Endodermal cell (in vitro differentiated cells): Measurements from ENCODE around the gene GNAL. TPM values are rescaled to one million over a fixed set of nuclear protein-coding genes. Genes with fewer than 3 reads are reported as not detected.

ENCODE experiments used
- DNase-seq: peaks from one replicate; pipeline ENCODE4 v3.0.0-alpha.2; 2017
- H3K27ac ChIP-seq: 2 replicates; pipeline ENCODE4 v1.5.1; 2013; ENCODE audit warnings: mild to moderate bottlenecking, low read depth, low read length, moderate library complexity
- H3K27me3 ChIP-seq: 2 replicates; pipeline ENCODE4 v1.6.1; 2013; ENCODE audit warnings: mild to moderate bottlenecking, low read length, moderate library complexity; ENCODE audit not compliant: insufficient read depth, control insufficient read depth, poor library complexity, severe bottlenecking
- H3K36me3 ChIP-seq: 2 replicates; pipeline ENCODE4 v1.7.0; 2013; ENCODE audit warnings: mild to moderate bottlenecking, low read length, moderate library complexity; ENCODE audit not compliant: control insufficient read depth, insufficient read depth
- H3K4me1 ChIP-seq: one replicate; pipeline ENCODE4 v1.7.0; 2013; ENCODE audit warnings: low read length; ENCODE audit not compliant: control insufficient read depth, insufficient read depth
- H3K4me3 ChIP-seq: 2 replicates; pipeline ENCODE4 v1.5.1; 2013; ENCODE audit warnings: mild to moderate bottlenecking, low read length, moderate library complexity
- H3K9ac ChIP-seq: 2 replicates; pipeline ENCODE4 v1.6.1; 2013; ENCODE audit warnings: mild to moderate bottlenecking, low read length, moderate library complexity; ENCODE audit not compliant: poor library complexity, severe bottlenecking; ENCODE audit errors: extremely low read depth
- H3K9me3 ChIP-seq: 2 replicates; pipeline ENCODE4 v1.6.1; 2013; ENCODE audit warnings: mild to moderate bottlenecking, low read length, moderate library complexity; ENCODE audit not compliant: control insufficient read depth
- H3K27ac Mint-ChIP-seq: 2 replicates; pipeline ENCODE4 v1.8.0; 2020; ENCODE audit warnings: mixed read lengths
- H3K27me3 Mint-ChIP-seq: 2 replicates; pipeline ENCODE4 v1.8.0; 2021; ENCODE audit warnings: mild to moderate bottlenecking, mixed read lengths; ENCODE audit not compliant: insufficient read depth
- H3K36me3 Mint-ChIP-seq: 2 replicates; pipeline ENCODE4 v1.8.0; 2020; ENCODE audit warnings: low read depth, mixed read lengths
- H3K4me1 Mint-ChIP-seq: 2 replicates; pipeline ENCODE4 v1.8.0; 2020; ENCODE audit warnings: mixed read lengths
- H3K4me3 Mint-ChIP-seq: 2 replicates; pipeline ENCODE4 v1.8.0; 2020; ENCODE audit warnings: mild to moderate bottlenecking, moderate library complexity, mixed read lengths
- H3K9me3 Mint-ChIP-seq: 2 replicates; pipeline ENCODE4 v1.8.0; 2020; ENCODE audit warnings: mild to moderate bottlenecking, mixed read lengths
- WGBS, 2 experiments: methylation state at CpG; one replicate each; pipeline versions ENCODE4 v1.1.5 to v1.1.7; 2013; ENCODE audit warnings: missing lambda C conversion rate in 2 of 2, mixed read lengths in 1 of 2; ENCODE audit not compliant: insufficient coverage in 1 of 2, insufficient read length in 1 of 2; 5-methylcytosine and 5-hydroxymethylcytosine counted together
- total RNA-seq, 2 donors: library from RNA; stranded (reverse); fragmentation: NEBNext Ultra II Directional in 1 of 2; extraction: Animal tissue kit (Norgen Biotek cat#: 25700) in 1 of 2; gene quantifications; 2 replicates in 1 of 2; 3 replicates in 1 of 2; pipeline ENCODE4 v1.2.1, GENCODE V29; 2021
- TF ChIP-seq, protein P1 (sequence below): fragments of 200-600 bp; sonication (generic); conservative IDR thresholded peaks from 2 replicates; pipeline ENCODE4 v1.5.0; 2021; ENCODE audit warnings: antibody characterized with exemption, mild to moderate bottlenecking

The GNAL gene
- total RNA-seq, 2 donors from 2014 or later: 37.9 to 58.2 TPM

DNA sequence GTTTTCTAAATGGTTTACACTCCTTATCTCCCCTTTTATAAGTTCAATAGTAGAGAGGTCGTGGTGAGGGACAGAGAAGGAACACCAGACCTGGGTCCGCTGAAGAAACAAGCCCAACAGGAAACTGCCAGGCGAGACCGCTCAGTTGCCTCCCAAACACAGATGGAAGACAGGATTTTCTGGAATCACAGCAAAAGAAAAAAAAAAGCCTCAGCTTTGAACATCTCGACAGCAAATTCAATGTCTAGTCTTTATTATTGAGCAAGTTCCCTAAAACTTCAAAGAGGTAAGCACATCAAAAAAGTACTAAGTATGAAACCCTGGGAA is 33.5 kb upstream of the GNAL start:
- Mint-ChIP-seq H3K4me1 (peaks cover 12% of the 10 kb centered on the region), H3K9me3 (no peaks in the 10 kb centered on the region), H3K4me3 (peak overlapping the region; percentile 33), H3K27ac (no peak overlapping the region), H3K27me3 (peaks cover 25% of the 10 kb centered on the region), H3K36me3 (no peaks in the 10 kb centered on the region)
- no peaks in the 10 kb centered on the region for H3K9me3 ChIP-seq
- DNase-seq: no peak
- H3K9ac ChIP-seq: no peak overlapping the region
- no peak overlapping the region for H3K4me3 ChIP-seq
- TF ChIP-seq, protein P1, sequence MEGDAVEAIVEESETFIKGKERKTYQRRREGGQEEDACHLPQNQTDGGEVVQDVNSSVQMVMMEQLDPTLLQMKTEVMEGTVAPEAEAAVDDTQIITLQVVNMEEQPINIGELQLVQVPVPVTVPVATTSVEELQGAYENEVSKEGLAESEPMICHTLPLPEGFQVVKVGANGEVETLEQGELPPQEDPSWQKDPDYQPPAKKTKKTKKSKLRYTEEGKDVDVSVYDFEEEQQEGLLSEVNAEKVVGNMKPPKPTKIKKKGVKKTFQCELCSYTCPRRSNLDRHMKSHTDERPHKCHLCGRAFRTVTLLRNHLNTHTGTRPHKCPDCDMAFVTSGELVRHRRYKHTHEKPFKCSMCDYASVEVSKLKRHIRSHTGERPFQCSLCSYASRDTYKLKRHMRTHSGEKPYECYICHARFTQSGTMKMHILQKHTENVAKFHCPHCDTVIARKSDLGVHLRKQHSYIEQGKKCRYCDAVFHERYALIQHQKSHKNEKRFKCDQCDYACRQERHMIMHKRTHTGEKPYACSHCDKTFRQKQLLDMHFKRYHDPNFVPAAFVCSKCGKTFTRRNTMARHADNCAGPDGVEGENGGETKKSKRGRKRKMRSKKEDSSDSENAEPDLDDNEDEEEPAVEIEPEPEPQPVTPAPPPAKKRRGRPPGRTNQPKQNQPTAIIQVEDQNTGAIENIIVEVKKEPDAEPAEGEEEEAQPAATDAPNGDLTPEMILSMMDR: no peak
- no peak overlapping the region for H3K27ac ChIP-seq
- WGBS, 2 experiments: 64 to 100% methylated on average over 3 to 5 of the region's 5 CpGs
- no peaks in the 10 kb centered on the region for H3K36me3 ChIP-seq
- no peaks in the 10 kb centered on the region for H3K4me1 ChIP-seq
- H3K27me3 ChIP-seq: peaks cover 13% of the 10 kb centered on the region

DNA sequence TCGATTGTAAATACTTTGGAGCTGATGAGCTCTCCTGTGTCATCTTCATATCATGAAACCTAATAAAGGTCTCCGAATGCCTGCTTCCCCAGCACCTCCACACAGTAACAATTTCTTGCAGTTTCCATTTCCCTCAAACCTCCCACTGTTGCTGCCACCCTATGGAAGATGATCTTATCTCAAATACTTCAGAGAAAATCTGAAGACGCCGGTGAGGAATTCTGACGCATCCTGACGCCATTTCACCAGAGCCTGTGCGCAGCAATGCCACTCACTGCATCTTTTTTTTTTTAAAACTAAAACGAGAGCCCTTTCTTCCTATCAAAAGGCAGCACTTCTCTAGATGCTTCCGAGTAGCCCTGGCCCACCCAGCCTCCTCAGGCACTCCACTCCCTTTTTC is 31.9 kb upstream of the GNAL start:
- DNase-seq: no peak
- H3K4me3 Mint-ChIP-seq: no peak overlapping the region
- 94% methylated on average over 7 to 9 of the region's 9 CpGs for WGBS, 2 experiments
- H3K4me1 Mint-ChIP-seq: peaks cover 12% of the 10 kb centered on the region
- no peaks in the 10 kb centered on the region for H3K36me3 ChIP-seq
- no peak overlapping the region for H3K9ac ChIP-seq
- H3K36me3 Mint-ChIP-seq: no peaks in the 10 kb centered on the region
- no peaks in the 10 kb centered on the region for H3K9me3 ChIP-seq
- no peaks in the 10 kb centered on the region for H3K9me3 Mint-ChIP-seq
- TF ChIP-seq, protein P1: no peak
- no peaks in the 10 kb centered on the region for H3K4me1 ChIP-seq
- H3K27ac Mint-ChIP-seq: no peak overlapping the region
- H3K27ac ChIP-seq: no peak overlapping the region
- H3K4me3 ChIP-seq: no peak overlapping the region
- peaks cover 25% of the 10 kb centered on the region for H3K27me3 Mint-ChIP-seq
- H3K27me3 ChIP-seq: peaks cover 13% of the 10 kb centered on the region

DNA sequence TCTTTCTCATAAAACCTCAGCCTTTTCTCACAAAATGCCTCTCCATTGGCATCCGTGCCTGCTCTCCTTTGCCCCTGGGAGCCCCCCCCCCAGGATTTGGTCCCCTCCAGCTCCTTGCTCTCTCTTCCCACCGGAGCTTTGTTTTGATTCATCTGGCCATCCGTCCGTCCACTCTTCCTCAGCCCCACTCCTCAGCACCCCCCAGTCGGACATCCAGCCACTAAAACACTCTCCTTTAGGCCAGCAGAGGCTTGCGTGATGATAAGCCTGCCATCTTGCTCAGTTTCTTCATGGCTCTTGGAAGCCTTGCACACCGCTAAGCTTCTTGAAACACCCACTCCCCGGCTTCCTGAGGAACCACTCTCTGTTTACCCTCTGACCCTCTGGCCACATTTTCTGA is 31.5 kb upstream of the GNAL start:
- H3K9me3 ChIP-seq: no peaks in the 10 kb centered on the region
- DNase-seq: no peak
- H3K4me3 ChIP-seq: no peak overlapping the region
- WGBS, 2 experiments: 90 to 98% methylated on average over 5 to 8 of the region's 8 CpGs
- H3K4me1 ChIP-seq: no peaks in the 10 kb centered on the region
- no peak overlapping the region for H3K27ac Mint-ChIP-seq
- H3K9ac ChIP-seq: no peak overlapping the region
- no peaks in the 10 kb centered on the region for H3K36me3 Mint-ChIP-seq
- peaks cover 25% of the 10 kb centered on the region for H3K27me3 Mint-ChIP-seq
- no peaks in the 10 kb centered on the region for H3K36me3 ChIP-seq
- TF ChIP-seq, protein P1: no peak
- H3K27ac ChIP-seq: no peak overlapping the region
- peaks cover 13% of the 10 kb centered on the region for H3K27me3 ChIP-seq
- no peaks in the 10 kb centered on the region for H3K9me3 Mint-ChIP-seq
- H3K4me3 Mint-ChIP-seq: no peak overlapping the region
- peaks cover 12% of the 10 kb centered on the region for H3K4me1 Mint-ChIP-seq
